Measurements from ENCODE around the gene CENPVL1.
"Not testable (repeated sequence)": the region's sequence is repeated elsewhere in the genome, so short reads cannot be mapped to it uniquely, and the experiment has no call there.

CENPVL1 gene

DNA sequence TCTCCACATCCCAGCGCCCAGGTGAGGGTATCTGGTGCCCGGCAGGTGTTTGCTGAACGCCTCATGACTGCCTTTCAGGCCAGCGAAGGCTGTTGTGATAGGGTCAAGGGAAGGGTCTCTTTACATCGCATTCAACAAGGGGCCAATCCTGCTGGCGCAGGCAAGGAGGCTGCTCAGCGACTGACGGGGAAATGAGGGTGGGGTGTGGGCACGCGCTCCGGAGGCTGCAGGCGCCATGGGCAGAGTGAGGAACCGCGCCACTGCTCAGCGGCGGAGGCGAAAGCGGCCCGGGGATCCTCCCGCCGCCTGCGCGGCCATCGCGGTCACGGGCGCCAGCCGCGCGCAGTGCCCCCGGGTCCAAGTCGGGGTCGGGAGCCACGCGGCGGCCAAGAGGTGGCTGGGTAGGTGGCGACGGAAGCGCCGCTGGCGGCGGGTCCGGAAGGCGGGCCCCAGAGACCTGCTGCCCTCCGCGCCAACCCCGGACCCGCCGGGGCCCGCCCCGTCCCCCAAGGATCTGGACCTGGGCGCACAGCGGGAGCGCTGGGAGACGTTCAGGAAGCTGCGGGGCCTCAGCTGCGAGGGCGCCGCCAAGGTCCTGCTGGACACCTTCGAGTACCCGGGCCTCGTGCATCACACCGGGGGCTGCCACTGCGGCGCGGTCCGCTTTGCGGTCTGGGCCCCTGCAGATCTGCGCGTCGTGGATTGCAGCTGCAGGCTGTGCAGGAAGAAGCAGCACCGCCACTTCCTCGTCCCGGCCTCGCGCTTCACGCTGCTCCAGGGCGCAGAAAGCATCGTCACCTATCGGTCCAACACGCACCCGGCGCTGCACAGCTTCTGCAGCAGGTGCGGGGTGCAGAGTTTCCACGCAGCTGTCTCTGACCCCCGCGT lies at the start of gene CENPVL1:
CENPVL1 (plus strand) TSS at position 236 of the 888 bp plus-strand sequence; CDS start at position 236, 0 bp downstream.
- not testable (repeated sequence) for DNase-seq

DNA sequence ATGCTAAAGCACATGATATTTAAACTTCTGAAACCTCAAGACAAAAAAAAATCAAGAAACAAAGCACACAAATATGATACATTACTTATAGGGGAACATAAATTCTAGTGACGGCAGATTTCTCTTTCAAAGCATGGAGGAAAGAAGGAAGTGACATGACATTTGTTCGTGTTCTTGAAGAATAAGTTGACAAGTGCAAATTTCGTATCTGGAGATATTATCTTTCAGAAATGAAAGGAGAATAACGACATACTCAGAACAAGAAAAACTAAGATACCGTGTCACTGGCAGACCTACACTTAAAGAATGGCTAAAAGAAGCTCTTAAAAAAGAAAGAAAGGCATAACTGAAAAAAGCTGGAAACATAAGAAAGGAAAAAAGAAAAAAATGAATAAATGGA lies 44.3 kb upstream of the CENPVL1 start:
- DNase-seq: no peak

DNA sequence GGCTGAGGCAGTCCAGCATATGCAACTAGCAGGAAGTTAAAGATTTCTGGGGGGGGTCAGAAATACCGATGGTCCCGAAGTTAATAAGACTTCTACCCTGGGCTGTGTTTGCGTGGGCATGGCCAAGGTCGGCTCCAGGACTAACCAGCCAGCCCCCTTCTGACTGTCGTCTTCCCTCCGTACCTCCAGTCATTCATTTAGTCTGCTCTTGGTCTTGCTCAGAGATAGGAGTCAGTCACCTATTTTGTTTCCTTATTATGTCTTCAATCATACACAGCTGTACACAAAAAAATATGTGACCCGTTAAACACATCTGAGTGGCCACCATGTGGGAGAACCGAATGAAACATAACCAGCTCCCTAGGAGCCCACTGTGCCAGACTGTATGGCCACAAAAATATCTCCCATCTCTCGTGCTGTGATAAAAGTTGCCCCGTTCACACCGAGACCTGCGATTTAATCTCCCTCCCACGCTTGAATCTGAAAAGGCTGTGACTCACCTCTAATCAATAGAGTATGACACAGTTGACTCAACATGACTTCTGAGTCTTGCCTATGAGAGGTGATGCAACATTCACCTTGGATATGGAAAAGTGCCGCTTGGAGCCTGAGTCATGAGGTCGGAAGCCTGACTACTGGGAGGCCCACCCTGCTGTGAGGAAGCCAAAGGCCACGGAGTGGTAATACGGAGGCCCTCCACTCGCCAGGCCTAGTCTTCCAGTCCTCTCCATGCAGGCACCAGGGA lies 30.5 kb upstream of the CENPVL1 start:
- DNase-seq: not testable (repeated sequence)

DNA sequence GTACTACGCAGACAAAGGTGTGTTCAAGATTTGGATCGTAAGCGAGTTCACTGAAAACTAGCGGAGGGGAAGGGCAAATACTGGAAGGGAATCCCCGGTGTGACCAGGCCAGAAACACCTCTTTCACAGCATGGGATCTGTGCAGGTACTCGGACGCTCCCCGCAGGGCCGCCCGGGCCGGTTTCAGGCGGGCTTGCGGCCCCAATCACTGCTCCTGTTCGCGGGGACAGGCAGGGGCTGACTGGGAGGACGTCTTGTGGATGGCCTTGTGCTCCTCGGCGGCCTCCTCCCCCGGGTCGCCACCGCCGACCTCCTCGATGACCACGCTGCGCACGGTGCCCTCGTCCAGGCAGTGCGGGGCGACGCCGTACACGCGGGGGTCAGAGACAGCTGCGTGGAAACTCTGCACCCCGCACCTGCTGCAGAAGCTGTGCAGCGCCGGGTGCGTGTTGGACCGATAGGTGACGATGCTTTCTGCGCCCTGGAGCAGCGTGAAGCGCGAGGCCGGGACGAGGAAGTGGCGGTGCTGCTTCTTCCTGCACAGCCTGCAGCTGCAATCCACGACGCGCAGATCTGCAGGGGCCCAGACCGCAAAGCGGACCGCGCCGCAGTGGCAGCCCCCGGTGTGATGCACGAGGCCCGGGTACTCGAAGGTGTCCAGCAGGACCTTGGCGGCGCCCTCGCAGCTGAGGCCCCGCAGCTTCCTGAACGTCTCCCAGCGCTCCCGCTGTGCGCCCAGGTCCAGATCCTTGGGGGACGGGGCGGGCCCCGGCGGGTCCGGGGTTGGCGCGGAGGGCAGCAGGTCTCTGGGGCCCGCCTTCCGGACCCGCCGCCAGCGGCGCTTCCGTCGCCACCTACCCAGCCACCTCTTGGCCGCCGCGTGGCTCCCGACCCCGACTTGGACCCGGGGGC lies 28.2 kb upstream of the CENPVL1 start:
- not testable (repeated sequence) for DNase-seq

DNA sequence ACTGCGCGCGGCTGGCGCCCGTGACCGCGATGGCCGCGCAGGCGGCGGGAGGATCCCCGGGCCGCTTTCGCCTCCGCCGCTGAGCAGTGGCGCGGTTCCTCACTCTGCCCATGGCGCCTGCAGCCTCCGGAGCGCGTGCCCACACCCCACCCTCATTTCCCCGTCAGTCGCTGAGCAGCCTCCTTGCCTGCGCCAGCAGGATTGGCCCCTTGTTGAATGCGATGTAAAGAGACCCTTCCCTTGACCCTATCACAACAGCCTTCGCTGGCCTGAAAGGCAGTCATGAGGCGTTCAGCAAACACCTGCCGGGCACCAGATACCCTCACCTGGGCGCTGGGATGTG lies 27.6 kb upstream of the CENPVL1 start, which contains the start of gene CENPVL2:
CENPVL2 (minus strand) TSS at position 112 of the 343 bp plus-strand sequence; CDS start at position 112, 0 bp downstream.
- DNase-seq: not testable (repeated sequence)

DNA sequence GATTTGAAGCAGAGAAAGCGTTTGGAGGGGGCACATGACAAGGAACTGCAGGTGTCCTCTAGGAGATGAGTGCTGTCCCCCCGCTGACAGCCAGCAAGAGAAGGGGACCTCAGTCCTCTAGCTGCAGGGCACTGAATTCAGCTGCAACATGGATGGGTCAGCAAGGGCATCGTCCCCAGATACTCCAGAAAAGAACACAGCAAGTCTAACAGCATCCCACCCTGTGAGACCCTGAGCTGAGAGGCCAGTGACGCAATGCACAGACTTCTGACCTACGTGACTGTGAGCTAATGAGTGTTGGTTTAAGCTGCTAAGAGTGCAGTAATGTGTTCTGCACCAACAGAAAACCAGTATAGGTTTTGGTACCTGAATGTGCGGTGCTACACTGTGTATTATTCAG lies 16.1 kb upstream of the CENPVL1 start:
- DNase-seq: no peak

DNA sequence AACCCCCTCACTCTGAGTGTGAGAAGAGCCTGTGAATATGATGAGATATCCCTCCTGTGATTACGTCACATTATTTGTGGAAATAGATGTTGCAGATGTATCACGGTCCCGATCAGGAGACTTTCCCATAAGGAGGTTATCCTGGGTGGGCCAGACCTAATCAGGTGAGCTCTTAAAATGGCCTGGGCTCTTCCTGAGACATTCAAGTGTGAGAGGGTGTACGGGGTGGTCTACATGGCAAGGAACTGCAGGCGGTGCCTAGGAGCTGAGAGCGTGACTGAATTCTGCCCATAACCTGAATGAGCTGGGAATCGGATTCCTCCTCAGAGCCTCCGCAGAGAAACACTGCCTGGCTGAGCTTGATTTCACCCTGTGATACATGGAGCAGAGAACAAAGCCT lies 12.9 kb upstream of the CENPVL1 start:
- no peak for DNase-seq

DNA sequence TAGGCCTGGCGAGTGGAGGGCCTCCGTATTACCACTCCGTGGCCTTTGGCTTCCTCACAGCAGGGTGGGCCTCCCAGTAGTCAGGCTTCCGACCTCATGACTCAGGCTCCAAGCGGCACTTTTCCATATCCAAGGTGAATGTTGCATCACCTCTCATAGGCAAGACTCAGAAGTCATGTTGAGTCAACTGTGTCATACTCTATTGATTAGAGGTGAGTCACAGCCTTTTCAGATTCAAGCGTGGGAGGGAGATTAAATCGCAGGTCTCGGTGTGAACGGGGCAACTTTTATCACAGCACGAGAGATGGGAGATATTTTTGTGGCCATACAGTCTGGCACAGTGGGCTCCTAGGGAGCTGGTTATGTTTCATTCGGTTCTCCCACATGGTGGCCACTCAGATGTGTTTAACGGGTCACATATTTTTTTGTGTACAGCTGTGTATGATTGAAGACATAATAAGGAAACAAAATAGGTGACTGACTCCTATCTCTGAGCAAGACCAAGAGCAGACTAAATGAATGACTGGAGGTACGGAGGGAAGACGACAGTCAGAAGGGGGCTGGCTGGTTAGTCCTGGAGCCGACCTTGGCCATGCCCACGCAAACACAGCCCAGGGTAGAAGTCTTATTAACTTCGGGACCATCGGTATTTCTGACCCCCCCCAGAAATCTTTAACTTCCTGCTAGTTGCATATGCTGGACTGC lies 2.8 kb downstream of the CENPVL1 start:
- DNase-seq: not testable (repeated sequence)

DNA sequence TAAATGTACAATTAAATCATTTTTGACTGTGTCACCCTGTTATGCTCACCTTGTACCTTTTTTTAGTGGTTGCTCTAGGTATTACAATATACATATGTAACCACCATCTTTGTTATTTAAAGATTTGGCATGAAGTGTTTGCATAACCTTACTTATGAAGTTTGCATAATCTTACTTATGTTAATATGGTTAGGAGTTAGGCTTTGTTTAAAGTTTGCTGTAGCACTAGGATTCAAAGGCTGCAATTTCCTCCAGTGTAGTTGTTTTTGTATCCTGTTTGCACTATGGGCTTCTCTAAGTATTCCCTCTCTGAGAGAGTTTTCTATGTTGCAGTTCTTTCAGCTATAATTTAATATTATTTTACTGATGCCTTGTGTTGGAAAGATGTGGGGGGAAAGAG lies 17.9 kb downstream of the CENPVL1 start:
- no peak for DNase-seq

DNA sequence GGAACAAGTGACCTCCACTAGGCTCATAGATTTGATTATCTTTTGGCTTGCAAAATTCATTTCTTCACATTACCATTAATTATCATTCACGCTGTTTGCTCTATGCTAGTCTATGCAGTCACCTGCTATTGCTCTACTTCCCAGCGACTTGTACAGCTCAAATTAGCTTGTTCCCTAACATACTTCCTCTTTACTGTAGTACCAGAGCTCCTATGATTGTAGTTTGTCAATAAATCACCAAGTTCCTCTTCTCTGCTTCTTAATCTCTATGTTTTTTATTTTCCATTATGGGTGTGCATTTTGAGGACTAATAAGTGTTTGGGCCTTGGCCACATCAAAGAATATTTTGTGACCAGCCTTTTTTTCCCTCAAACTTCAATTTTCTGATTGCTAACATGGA lies 26.8 kb downstream of the CENPVL1 start:
- DNase-seq: no peak

DNA sequence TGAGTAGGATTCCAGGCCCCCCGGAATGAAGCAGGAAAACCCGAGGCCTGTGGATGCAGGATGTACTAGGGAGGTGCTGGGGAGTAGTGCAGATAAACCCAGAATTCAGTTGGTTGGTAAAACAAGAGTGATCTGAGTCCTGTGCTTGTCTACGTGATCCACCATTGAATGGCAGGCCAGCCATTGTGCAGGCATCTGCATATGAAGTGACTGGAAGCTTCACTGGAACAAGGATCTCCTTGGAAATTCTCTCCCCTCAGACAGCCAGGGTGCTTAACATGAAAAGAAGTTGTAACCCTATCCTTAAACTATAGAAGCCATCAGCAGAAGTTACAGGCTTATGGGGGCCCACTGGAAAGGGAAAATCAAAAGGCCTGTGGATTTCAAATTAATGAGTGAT lies 32.3 kb downstream of the CENPVL1 start:
- no peak for DNase-seq

DNA sequence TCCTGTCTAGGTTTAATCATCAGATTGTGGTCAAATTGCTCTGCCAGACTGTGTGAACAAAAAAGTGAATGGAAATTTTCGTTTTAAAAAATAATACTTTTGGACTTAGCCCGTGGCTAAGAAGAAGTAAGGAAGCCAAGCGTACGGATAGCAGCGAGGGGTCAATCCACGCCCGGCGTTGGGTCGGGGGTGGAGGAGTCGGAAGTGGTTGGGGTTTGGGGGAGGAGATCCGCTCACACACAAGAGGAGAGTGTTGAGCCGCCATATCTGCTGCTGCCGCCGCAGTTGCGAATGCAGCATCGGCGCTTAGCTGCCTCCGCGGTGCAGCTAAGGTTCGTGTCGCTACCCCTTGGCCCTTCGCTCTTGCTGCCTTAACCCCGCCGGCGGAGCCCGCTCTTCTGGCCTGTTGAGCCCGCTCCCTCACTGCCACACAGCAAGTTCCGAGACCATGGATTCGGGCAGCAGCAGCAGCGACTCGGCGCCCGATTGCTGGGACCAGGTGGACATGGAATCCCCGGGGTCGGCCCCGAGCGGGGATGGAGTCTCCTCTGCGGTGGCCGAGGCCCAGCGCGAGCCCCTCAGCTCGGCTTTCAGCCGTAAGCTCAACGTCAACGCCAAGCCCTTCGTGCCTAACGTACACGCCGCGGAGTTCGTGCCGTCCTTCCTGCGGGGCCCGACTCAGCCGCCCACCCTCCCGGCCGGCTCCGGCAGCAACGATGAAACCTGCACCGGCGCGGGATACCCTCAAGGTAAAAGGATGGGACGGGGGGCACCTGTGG lies 33.1 kb downstream of the CENPVL1 start, which contains the start of gene GSPT2:
GSPT2 (plus strand) TSS at position 264 of the 779 bp plus-strand sequence; CDS start at position 449, 185 bp downstream.
- DNase-seq: peak; percentile 45

DNA sequence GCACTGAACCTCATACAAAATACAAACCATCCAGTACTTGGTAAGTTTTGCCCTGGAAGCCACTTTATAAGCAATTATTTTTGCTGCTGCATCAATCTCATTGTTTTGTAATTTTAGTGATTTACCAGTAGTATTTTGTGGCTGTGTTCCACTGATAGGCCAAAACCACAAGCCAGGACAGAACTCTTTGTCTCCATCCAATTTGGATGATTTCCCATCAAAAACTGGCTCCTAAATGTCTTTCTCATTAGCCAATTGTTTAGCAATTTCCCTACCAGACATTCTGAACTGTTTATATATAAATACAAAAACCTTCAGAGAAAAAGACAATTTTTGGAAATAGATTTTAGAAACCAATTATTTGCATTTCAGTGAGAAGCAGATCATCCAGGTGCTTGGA lies 37.4 kb downstream of the CENPVL1 start:
- DNase-seq: no peak

DNA sequence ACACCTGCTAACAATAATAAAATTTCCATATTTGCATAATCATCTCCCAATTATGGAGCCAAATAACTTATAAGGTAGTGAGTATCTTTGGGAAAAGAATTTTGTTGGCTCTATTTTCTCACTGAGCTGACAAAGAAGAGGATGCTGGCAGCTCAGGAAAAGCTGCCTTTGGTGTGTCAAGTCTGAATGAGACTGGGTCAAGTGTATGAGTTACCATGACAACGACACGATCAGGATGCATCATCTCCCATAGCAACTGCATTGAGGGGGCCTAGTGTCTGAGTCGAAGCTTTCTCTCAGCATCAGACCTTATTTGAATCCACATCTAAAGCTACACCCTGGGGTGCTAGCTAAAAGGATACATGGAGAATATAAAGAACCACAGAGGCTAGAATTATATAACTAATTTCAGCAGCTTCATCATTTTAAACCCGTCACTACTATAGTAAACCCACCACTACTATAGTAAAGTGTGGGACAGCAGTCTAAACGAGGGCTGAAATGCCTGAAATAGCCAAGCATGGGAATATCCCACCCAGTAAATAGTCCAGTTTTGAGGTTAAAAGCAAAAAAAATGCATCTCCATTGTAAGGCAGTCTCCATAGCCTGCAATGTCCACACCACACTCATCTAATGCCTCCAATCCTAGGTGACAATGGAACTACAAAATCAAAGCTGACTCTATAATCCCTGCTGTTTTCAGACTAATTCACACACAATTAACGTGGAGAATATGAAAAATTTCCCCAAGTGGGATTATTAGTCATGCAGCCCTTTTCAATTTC lies 48.9 kb downstream of the CENPVL1 start:
- no peak for DNase-seq

DNA sequence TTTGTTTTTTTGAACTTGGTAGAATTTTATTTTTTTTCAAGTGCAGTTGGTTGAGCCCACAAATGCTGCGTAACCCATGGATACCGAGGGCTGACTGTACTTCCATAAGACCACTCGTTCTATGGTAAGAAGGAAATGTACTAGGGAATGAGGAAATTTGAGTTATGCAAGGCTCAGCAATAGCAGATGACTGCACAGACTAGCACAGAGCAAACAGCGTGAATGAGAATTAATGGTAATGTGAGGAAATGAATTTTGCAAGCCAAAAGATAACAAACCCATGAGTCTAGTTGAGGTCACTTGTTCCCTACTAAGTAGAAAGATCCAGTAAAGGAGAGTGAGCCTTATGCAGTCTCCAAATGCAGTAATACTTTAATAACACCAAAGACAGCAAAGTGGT lies 50.3 kb downstream of the CENPVL1 start:
- DNase-seq: no peak

Data from T1000 (cell line).